EL (cell line): ENCODE data around the gene CCNY.
A peak's percentile ranks its signal among the peaks of the same experiment; 100 is the strongest.
"Not testable (repeated sequence)": the region's sequence is repeated elsewhere in the genome, so short reads cannot be mapped to it uniquely, and the experiment has no call there.

Experiments used
- DNase-seq: peaks from one replicate; pipeline ENCODE4 v3.0.0-alpha.2; 2016

The CCNY gene

DNA sequence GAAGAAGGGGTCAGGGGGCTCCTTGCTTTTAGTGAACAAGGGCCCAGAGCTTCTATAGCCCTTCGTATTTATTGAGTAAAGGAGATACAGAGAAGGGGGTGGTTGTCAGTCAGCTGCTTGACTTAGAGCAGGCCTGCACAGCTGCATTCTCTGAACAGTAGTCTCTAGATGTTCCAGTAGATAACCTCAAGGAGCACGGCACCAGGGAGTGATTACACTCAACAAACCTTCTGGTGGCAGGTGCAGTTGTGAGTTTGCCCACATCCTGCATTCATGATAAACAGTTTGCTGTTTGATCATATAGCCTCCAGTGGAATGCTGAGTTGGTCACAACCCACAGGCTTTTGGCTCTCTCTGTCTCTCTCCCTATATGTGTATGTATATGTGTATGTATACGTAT lies 198.8 kb downstream of the CCNY start:
- DNase-seq: no peak

- DNase-seq: no peak
Measured at GRCh38 chr10:35536789-35537188, 200.5 kb downstream of the CCNY start.

GRCh38 chr10:35537925-35538324 lies 201.6 kb downstream of the CCNY start:
- DNase-seq: not testable (repeated sequence)

DNA sequence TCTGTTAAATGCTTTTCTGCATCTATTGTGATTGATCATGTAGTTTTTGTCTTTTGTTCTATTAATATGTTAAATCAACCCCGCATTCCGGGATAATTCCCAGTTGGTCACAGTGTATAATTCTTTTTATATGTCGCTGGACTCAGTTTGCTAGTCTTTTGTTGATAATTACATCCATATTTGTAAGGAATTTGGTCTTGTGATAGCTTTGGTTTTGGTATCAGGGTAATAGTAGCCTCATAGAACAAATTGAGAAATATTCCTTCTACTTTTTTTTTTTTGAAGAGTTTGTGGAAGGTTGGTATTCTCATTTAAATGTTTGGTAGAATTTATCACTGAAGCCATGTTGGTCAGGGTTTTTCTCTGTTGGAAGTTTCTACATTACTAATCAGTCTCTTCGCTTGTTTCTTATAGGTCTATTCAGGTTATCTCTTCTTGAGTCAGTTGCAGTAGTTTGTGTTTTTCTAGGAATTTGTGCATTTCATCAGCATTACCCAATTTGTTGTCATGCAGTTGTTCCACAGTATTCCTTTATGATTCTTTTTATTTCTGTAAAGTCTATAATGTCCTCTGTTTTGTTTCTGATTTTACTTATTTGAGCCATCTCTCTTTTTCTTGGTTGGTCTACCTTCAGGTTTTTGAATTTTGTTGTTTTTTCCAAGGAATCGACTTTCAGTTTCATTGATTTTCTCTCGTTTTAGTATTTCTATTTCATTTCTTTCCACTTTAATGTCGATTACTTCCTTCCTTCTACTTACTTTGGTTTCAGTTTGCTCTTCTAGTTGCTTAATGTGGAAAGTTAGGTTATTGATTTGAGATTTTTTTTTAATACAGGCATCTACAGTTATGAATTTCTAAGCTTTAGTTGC lies 204.2 kb downstream of the CCNY start:
- DNase-seq: no peak

DNA sequence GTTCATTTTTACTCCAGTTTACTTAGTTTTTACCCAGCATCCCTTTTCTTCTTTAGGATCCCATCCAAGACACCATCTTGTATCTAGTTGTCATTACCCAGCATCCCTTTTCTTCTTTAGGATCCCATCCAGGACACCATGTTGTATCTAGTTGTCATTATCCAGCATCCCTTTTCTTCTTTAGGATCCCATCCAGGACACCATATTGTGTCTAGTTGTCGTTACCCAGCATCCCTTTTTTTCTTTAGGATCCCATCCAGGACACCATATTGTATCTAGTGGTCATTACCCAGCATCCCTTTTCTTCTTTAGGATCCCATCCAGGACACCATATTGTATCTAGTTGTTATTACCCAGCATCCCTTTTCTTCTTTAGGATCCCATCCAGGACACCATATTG lies 205.4 kb downstream of the CCNY start:
- DNase-seq: no peak

GRCh38 chr10:35542303-35542702 lies 206.0 kb downstream of the CCNY start:
- no peak for DNase-seq

- DNase-seq: no peak
Measured at GRCh38 chr10:35545079-35545657, 208.9 kb downstream of the CCNY start.

- DNase-seq: peak; percentile 49
Measured at GRCh38 chr10:35545878-35546590, 209.7 kb downstream of the CCNY start.

GRCh38 chr10:35546824-35547225 lies 210.5 kb downstream of the CCNY start:
- peak; percentile 88 for DNase-seq

DNA sequence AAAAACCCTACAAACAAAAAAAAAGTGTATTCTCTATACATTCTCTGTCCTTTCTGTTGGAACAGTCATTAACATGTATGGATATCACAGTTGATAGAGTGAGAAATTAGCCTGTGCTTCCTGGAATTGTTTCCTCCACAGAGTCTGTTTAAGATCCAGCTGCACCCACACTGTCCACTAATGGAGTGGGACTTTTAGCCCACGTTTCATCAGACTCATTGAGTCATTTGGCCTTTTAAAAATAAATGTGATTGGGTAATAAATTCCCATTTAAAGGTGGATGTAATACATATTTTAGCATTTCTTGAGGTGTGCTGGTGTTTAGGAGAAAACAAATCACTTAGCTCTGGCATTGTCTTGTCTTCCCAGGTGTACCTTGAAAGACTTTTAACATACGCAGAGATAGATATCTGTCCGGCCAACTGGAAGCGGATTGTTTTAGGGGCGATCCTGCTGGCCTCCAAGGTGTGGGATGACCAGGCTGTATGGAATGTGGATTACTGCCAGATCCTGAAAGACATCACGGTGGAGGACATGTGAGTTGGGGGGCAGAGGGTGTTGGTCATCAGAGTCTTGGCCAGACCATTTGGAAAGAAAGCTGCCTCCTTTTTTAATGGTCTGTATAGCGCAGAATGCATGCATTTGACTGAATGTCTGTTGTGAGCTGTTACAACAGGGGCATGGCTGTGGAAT lies 216.5 kb downstream of the CCNY start:
- DNase-seq: peak; percentile 27

DNA sequence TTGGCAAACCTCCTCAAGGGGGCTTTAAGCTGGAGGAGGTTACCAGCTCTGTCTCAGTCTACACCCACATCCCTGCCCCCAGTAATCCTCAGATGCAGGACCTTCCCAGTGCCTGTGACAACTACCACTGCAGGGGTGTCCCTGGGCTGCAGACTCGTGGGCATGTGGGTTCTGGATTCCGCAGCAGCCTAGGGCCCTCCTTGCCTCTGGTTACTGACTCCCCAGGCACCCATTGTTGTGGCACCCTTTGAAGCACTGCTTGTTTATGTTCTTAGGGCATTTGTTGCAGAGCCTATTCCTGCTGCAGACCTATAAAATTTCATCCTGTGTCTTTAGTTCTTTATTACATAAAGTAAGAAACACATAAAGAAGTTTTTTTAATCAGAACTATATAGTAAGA lies 217.7 kb downstream of the CCNY start:
- no peak for DNase-seq

GRCh38 chr10:35554461-35555056 lies 218.2 kb downstream of the CCNY start:
- no peak for DNase-seq

DNA sequence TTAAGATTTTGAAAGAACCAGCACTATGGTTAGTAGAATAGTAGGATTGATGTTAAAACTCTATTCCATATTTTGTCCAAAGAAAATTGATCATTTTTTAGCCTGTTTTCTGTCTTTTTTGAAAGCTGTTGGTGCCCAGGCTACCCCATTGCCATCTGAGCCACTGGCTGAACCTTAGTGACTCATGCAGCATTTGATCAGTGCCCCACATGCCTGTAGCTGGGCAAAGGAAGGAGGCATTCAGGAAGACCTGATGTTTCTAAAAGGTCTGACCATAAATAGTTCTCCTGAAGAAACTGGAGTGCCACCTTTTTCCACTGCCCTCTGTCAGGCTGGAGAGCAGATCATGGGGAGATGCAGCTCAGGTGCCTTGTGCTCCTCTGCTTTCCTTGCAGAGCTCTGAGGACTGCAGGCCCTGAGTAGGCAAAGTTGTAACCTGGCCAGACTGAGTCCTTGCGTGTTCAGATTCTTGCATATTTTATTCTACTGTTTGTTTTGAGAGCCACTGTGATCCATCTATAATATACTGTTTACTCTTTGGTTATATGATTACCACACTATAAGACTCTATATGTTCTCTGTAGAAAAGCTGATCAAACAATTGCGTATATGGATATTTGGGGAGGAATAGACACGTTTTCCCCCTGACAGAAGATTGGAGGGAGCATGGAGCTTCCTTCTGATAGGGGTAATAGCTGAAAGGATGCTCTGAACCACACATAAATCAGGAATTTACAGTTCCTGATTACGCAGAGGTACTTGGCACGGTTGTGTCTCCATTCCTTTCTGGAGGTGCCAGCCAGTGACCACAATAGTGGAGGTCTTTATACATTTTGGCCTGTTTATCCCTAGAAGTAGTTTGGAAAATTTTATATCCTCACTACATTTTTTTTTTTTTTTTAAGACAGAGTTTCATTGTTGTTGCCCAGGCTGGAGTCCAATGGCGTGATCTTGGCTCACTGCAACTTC lies 219.9 kb downstream of the CCNY start:
- peak; percentile 23 for DNase-seq

DNA sequence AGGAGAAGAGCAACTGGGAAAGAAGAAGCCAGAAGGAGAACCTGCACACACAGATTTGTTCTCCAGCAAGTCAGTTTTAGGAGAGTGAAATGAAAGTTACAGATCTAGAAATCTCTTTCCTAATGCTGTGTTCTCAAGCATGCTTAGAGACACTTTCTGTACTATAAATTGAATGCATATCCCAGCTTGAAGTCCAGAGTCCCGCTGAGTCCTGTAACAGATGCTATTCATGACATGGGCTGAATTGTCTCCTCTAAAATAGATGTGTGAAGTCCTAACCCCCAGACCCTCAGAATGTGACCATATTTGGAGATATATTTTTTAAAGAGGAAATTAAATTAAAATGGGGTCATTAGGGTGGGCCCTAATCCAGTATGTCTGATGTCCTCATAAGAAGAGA lies 222.0 kb downstream of the CCNY start:
- no peak for DNase-seq

- no peak for DNase-seq
Measured at GRCh38 chr10:35559416-35559815, 223.1 kb downstream of the CCNY start.

DNA sequence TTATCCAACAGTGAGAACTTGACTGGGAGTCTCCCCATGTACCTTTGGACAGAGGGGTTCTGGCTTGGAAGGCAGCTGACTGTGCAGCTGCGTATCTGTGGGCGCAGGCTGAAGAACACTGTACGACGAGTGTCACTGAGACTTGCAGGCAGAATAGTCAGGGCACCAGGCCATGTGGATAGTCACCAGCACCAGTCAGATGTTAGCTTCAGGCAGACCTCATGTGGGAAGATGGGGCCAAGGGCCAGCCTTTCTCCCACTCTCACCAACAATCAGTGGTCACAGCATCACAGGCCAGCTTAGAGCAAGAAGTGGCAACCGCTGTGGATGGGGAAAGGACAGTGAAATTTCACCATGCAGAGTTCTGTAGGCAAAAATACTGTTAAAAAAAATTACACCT lies 225.4 kb downstream of the CCNY start:
- no peak for DNase-seq

DNA sequence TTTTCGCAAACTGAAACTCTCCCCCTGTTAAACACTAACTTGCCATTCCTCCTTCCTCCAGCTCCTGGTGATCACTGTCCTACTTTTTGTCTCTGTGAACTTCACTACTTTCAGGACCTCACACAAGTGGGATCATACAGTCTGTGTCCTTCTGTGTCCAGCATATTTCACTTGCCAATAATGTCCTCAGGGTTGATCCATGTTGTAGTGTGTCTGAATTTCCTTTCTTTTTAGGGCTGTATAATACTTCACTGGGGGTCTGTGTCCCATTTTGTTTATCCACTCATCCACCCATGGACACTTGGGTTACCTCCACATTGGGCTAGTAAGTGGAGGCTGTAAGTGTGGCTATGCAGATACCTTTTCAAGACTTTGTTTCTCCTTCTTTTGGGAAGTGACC lies 226.1 kb downstream of the CCNY start:
- DNase-seq: no peak

GRCh38 chr10:35563261-35563891 lies 227.1 kb downstream of the CCNY start:
- peak; percentile 74 for DNase-seq

GRCh38 chr10:35564341-35564968 lies 228.1 kb downstream of the CCNY start:
- DNase-seq: peak; percentile 56

GRCh38 chr10:35565602-35566081 lies 229.3 kb downstream of the CCNY start:
- DNase-seq: peak; percentile 13
